NCI-H2171 treated with DMSO at 0.1 percent for 48 hours (cell line): Measurements from ENCODE around the gene IDUA.

Experiments used
- DNase-seq: peaks from one replicate; lab custom pipeline; 2025; lab: John Stamatoyannopoulos, UW

Gene IDUA

GRCh38 chr4:1031956-1032795 lies 45.3 kb downstream of the IDUA start:
- no peak for DNase-seq

- no peak for DNase-seq
Observed at GRCh38 chr4:1032861-1033260, 46.0 kb downstream of the IDUA start.

GRCh38 chr4:1033840-1034551 lies 47.2 kb downstream of the IDUA start:
- DNase-seq = no peak

- DNase-seq = no peak
Observed at GRCh38 chr4:1035510-1035909, 48.7 kb downstream of the IDUA start.

GRCh38 chr4:1036095-1036494 lies 49.3 kb downstream of the IDUA start:
- DNase-seq = no peak

- no peak for DNase-seq
Observed at GRCh38 chr4:1036976-1037810, 50.3 kb downstream of the IDUA start.

GRCh38 chr4:1038948-1039492 lies 52.2 kb downstream of the IDUA start:
- DNase-seq = no peak

- DNase-seq = no peak
Observed at GRCh38 chr4:1039493-1040343, 52.9 kb downstream of the IDUA start.

GRCh38 chr4:1040344-1041146 lies 53.7 kb downstream of the IDUA start:
- DNase-seq = no peak

- no peak for DNase-seq
Observed at GRCh38 chr4:1041147-1041935, 54.5 kb downstream of the IDUA start.

GRCh38 chr4:1041936-1042330 lies 55.1 kb downstream of the IDUA start:
- DNase-seq = no peak

GRCh38 chr4:1042352-1043055 lies 55.7 kb downstream of the IDUA start:
- no peak for DNase-seq

GRCh38 chr4:1043162-1043561 lies 56.3 kb downstream of the IDUA start:
- DNase-seq = no peak

GRCh38 chr4:1043651-1044468 lies 57.0 kb downstream of the IDUA start:
- DNase-seq = no peak

- no peak for DNase-seq
Observed at GRCh38 chr4:1044469-1045192, 57.8 kb downstream of the IDUA start.

- no peak for DNase-seq
Observed at GRCh38 chr4:1045193-1045594, 58.4 kb downstream of the IDUA start.

- DNase-seq = no peak
Observed at GRCh38 chr4:1045595-1046201, 58.9 kb downstream of the IDUA start.
